22Rv1 (cell line): ENCODE data around the gene TM7SF2.

ENCODE experiments used
- H3K27ac ChIP-seq: fragments of 450-650 bp; 2 replicates; pipeline ENCODE4 v1.5.1; 2017
- ZFX ChIP-seq: fragments of 450-650 bp; IDR thresholded peaks from 2 replicates; pipeline ENCODE4 v1.6.1; 2017; ENCODE audit warnings: antibody characterized with exemption, borderline replicate concordance
- TF ChIP-seq, protein P1 (sequence below): fragments of 450-650 bp; IDR thresholded peaks from 2 replicates; pipeline ENCODE4 v1.5.1; 2017; ENCODE audit warnings: mild to moderate bottlenecking

Gene TM7SF2

DNA sequence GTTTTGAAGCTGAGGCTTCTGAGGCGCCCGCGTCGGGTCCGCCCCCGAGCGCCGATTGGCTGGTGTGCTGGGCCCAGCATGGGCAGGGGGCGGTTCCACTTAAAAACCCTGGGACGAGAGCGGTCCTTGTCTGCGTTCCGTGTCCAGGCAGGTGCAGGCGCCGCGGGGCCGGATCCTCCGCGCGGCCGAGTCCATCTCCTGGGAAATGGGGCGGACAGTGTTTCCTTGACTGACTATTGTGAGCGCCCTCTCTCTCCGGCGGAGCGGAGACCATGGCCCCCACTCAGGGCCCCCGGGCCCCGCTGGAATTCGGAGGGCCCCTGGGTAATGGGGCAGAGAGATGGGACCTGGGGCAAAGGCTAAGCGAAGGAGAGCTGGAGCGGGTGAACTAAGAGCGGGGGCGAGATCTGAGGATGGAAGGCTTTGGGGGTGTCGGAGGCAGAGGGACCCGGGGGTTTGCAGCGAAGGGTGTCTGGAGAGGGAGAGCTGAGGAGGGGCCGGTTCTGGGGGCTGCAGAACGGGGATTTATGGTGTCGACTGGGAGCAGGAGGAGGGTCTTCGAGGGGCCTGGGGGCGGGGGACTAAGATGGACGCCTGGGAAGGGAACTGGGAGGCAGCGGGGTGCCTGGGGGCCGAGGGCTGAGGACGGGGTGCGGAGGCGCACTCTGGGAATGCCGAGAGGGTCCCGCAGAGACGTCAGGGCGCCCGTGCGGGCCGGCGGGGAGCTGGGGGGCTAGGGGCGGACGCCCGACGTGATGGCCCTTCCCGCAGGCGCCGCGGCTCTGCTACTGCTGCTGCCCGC lies at the start of gene TM7SF2:
TM7SF2 (plus strand) TSS at position 129 of the 802 bp plus-strand sequence; CDS start at position 273, 144 bp downstream.
- peak within 1 kb of the TSS; percentile 99 for H3K27ac ChIP-seq
- no peak for TF ChIP-seq ZFX
- TF ChIP-seq, protein P1, sequence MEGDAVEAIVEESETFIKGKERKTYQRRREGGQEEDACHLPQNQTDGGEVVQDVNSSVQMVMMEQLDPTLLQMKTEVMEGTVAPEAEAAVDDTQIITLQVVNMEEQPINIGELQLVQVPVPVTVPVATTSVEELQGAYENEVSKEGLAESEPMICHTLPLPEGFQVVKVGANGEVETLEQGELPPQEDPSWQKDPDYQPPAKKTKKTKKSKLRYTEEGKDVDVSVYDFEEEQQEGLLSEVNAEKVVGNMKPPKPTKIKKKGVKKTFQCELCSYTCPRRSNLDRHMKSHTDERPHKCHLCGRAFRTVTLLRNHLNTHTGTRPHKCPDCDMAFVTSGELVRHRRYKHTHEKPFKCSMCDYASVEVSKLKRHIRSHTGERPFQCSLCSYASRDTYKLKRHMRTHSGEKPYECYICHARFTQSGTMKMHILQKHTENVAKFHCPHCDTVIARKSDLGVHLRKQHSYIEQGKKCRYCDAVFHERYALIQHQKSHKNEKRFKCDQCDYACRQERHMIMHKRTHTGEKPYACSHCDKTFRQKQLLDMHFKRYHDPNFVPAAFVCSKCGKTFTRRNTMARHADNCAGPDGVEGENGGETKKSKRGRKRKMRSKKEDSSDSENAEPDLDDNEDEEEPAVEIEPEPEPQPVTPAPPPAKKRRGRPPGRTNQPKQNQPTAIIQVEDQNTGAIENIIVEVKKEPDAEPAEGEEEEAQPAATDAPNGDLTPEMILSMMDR, result no peak

DNA sequence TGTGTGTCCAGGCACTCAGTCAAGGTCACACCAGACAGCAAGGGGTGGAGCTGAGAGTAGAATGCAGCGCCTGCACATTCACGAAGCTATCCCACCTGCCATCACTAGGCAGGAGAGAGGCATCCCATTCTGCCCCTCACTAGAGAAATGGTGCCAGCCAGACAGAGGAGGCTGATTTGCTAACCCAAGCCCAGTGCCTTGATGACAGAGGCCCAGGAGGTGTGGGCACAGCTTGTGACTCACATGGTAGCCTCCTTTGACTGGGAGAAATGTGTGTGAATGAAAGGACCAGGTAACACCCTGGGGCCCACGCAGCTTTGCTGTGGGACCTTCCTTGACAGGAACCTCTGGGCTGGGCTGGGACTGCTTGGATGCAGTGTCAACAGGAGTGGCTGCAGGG lies 48.1 kb upstream of the TM7SF2 start:
- H3K27ac ChIP-seq, result no peak overlapping the region
- TF ChIP-seq, protein P1, result no peak
- TF ChIP-seq ZFX, result no peak

DNA sequence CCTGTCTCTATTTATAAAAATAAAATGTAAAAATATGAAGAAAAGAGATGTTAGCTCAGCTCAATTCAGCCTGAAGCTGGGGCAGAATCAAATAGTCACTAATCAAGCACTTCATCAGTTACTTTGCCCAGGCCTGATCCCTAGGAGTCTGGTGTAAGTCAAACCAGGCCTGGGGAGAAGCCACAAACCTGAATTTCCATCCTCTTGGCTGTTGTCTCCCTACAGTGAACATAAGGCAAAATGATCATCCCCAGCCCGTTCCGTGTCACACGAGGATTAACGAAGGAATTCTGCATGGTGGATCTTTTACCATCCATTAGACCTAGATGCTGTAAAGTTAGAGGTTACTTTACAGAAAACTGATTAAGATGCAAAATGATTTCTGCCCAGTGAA lies 46.8 kb upstream of the TM7SF2 start:
- TF ChIP-seq, protein P1, result no peak
- no peak for TF ChIP-seq ZFX
- H3K27ac ChIP-seq, result no peak overlapping the region

DNA sequence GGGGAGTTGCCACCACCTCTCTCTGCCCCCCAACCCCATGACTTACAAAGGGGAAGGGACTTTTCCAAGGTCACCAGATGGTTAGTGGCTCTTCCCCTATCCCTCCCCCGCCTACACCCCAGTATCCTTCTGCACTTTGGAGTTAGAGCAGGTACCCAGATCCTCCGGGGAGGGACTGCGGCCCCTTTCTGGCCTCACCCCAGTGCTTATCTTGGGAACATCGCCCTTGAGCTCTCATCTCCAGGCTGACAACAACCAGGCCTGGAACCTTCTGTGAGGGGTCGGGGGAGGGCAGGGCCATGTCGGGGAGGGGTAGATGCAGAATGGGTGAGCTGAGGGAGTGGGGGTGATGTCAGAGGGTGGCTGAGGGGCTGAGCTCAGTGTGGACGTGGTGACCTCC lies 45.8 kb upstream of the TM7SF2 start:
- no peak overlapping the region for H3K27ac ChIP-seq
- TF ChIP-seq ZFX, result no peak
- TF ChIP-seq, protein P1, result no peak

DNA sequence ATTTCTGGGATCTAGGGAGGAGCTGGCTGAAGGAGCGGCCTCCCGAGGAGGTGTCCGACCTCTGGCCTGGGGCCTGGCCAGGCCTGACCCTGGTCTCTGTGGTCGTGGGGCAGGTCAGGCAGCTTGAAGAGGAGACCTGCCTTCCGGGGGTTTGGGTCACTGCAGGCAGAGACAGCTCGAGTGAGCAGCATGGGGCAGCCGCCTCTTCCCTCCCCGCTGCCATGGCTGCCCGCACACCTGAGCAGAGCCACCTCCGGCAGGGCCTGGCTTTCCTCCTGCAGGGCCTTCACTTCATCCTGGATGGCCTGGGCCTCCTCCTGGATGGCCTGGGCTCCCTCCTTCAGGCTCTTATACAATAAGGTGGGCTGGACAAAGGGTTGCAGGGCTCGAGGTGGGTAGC lies 45.4 kb upstream of the TM7SF2 start:
- no peak overlapping the region for H3K27ac ChIP-seq
- TF ChIP-seq, protein P1, result no peak
- TF ChIP-seq ZFX, result no peak

DNA sequence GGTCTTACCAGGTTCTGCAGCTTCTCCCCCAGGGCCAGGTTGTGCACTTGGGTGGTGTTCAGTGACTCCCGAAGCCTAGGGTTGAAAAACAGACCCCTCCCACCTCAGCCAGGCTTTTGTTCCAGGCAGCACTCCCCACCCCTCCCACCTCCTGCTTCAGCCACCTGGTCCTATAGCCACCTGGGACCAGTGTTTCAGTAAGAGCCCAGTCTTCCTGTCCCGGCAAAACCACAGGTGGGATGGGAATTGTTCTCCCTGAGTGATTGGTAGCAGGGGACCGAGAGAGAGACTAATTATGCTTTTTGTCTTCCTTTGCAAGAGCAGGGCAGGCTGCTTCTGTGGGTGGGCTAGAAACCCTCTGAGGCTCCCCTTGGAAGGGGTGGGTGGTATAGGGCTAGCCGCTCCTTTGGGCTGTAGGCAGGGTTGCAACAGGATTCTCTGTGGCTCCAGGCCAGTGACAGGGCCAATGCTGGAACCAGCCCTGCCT lies 44.8 kb upstream of the TM7SF2 start:
- no peak for TF ChIP-seq ZFX
- TF ChIP-seq, protein P1, result no peak
- H3K27ac ChIP-seq, result no peak overlapping the region

DNA sequence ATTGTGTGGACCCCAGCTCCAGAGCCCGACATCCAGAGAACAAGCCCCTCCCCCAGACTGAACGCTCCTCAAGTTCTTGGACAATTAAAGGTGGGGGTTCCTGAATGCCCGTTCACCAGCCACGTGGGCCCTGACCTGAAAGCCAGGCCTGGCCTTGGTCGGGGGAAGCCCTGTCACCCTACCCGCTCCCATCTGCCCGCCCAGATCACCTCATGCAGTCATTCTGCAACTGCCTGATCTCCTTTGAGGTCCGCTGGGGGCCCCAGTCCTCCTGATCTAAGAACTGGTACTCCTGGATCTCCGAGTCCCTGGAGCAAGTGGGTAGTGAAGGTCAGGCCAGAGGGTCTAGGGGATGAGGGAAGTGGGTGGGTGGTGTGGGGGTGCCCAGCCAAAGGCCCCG lies 44.2 kb upstream of the TM7SF2 start:
- no peak for TF ChIP-seq ZFX
- TF ChIP-seq, protein P1, result no peak
- H3K27ac ChIP-seq, result no peak overlapping the region
